GM12874 (cell line): ENCODE data around the gene KRT32.

Source experiments
- CTCF ChIP-seq: IDR thresholded peaks from 2 replicates; pipeline ENCODE4 v1.5.1; 2011; ENCODE audit warnings: low read depth, mild to moderate bottlenecking, control low read depth, low read length, moderate library complexity; ENCODE audit not compliant: insufficient read depth

Gene KRT32

GRCh38 chr17:41448506-41448905, 18.7 kb downstream of the KRT32 start:
- TF ChIP-seq CTCF = no peak

GRCh38 chr17:41446806-41447205, 20.4 kb downstream of the KRT32 start:
- TF ChIP-seq CTCF = no peak

GRCh38 chr17:41444640-41445039, 22.5 kb downstream of the KRT32 start:
- no peak for TF ChIP-seq CTCF

GRCh38 chr17:41444186-41444585, 23.0 kb downstream of the KRT32 start:
- no peak for TF ChIP-seq CTCF

GRCh38 chr17:41442739-41443138, 24.4 kb downstream of the KRT32 start:
- TF ChIP-seq CTCF = no peak

GRCh38 chr17:41440531-41441033, 26.6 kb downstream of the KRT32 start, which contains the start of gene KRT38:
Gene KRT38, minus strand, starts transcription at chr17:41440983. Its CDS starts 62 bp downstream, at chr17:41440921.
- no peak for TF ChIP-seq CTCF

- TF ChIP-seq CTCF = no peak
Observed at GRCh38 chr17:41439375-41439774, 27.8 kb downstream of the KRT32 start.

GRCh38 chr17:41437769-41438168, 29.4 kb downstream of the KRT32 start:
- TF ChIP-seq CTCF = no peak
